HG03108 (cell line): ENCODE data around the gene ADAMTS4.

Source experiments
- ATAC-seq: cut with Tn5 transposase; IDR thresholded peaks from one replicate; pipeline ENCODE4 v1.9.1; 2021; ENCODE audit warnings: moderate library complexity; ENCODE audit not compliant: unreplicated experiment

ADAMTS4 gene

DNA sequence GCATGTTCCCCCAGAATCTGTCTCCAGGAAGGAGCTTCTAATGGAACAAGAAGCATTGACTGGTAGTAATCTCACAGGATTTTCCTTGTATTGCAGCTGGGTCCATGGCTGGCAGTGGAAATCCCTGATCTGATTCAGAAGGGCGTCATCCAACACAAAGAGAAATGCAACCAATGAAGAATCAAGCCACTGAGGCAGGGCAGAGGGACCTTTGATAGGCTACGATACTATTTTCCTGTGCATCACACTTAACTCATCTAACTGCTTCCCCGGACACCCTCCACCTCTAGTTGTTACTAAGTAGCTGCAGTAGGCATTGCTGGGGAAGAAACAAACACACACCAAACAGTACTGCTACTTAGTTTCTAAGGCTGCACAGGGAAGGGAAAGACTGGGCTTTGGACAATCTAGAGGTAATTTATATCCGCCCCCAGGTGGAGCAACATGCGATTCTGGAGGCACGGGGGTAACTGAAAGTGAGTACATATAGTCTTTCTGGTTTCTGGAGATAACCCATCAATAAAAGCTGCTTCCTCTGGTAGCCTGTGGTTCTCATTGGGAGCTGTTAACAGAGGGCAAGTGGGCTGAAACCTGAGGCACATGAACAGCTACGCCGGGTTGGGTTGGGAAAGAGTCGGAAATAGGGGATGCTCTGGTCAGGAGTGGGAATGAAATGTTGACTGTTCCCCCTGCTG is 40.4 kb downstream of the ADAMTS4 start:
- no peak for ATAC-seq

DNA sequence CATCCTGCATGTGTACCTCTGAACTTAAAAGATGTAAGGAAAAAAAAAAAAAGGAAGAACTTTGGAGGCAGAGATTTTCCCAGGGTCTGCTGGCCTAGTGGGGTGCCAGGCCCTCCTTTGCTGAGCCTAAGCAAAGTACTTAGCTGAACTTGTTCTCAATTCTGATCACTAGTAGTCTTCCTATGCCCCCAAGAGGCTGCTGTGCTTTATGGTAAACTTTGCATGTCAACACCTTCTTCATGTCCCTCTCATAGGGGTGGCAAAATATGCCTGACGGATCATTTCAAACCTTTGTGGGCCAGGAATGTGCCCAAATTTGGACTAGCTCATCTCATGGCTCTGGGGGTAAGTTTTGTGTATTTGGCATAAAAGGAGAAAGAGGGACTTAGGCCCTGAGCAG is 41.0 kb downstream of the ADAMTS4 start:
- no peak for ATAC-seq

DNA sequence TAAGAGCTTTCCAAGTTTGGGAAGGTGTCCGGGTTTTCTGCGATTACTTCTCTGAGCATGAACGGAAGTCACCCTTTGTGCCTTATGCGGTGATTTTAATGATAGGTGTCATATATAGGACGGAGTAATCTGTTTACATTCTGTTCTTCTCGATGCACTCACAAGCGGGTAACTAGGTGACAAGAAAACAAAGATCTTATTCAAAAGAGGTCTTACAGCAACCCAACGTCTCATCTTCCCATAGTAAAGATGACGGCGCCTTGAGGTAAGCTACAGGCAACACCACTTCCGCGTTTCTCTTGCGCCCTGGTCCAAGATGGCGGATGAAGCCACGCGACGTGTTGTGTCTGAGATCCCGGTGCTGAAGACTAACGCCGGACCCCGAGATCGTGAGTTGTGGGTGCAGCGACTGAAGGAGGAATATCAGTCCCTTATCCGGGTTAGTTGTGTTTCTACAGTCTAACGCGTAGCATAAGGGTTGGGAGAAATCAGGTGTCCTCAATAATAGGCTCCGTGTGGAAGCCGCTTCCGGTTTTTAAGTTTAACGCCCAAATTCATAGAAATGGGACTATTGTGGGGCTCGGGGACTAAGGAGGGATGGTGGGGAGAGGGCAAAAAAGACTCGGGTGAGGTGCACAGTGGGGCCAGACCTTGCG is 45.0 kb downstream of the ADAMTS4 start, which contains the start of gene UFC1:
Gene UFC1, plus strand, starts transcription at position 297 of the 656 bp plus-strand sequence. Its CDS starts 20 bp downstream, at position 317.
- peak; percentile 71 for ATAC-seq

DNA sequence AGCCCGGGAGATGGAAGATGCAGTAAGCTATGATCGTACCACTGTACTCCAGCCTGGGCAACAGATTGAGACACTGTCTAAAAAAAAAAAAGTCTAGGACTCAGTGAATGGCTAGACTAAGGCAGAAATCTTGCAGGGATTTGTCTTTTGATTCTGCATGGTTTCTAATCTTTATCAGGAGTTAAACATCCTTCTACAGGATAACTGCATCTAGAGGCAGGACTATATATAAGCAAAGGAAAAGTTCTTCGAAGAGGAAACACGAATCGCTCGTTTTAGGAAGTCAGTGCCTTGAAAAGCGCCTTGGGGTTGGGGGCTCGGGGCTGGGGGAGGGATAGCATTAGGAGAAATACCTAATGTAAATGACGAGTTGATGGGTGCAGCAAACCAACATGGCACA is 45.7 kb downstream of the ADAMTS4 start:
- no peak for ATAC-seq

DNA sequence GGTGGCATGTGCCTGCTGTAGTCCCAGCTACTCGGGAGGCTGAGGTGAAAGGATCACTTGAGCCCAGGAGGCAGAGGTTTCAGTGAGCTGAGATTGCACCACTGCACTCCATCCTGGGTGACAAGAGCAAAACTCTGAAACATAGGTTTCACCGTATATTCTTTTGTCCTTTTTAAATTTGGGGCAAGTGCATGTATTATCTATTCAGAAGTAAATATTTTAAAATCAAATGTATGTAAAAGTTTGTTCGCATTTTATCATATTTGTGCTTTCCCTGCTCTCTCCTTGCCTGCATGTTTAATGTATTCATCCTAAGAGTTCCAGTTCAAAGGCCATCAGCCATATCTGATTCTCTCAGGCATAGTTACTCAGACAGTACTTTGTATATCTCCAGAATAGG is 53.0 kb downstream of the ADAMTS4 start:
- no peak for ATAC-seq

DNA sequence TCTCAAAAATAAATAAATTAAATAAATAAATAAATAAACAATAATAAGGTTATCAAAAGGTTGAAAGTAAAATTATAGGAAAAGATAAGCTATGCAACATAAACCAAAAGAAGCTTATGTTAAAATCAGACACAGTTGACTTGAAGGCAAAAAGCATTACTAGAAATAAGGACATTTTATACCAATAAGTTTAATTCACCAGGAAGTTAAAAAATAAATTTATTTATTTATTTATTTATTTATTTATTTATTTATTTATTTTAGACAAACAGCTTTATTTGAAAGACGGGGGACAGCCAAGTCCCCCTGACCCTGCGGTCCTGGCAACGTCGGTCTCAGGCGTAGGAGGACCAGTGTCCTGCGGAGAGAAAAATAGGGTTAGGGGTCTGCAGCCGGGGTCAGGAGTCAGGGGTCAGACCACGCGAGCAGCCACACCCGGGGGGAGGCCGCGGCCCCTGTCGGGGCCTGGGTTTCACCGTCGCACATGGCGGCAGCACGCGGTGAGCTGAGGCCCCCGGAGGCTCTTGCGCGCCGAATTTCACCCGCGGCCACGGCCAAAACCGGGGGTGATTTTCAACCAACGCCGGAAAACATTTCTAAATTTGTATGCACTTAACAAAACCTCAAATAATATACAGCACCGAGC is 58.0 kb downstream of the ADAMTS4 start:
- ATAC-seq: no peak

DNA sequence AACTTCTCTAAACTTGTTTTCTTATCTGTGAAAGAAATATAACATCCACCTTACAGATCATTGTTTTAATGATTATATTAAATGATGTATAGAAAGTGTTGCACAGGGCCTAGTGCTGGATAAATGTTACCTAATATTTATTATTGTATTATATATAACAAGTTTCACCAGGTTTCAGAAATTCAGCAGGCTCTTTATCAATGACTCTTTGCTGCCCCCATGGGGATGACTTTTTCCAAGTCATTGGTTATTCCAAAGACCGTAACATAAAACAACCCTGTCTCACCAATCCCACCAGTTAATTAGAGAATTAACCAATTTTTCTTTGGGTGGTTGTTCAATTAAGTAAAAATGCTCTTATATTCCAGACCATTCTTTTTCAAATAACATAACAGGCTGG is 59.1 kb downstream of the ADAMTS4 start:
- no peak for ATAC-seq

DNA sequence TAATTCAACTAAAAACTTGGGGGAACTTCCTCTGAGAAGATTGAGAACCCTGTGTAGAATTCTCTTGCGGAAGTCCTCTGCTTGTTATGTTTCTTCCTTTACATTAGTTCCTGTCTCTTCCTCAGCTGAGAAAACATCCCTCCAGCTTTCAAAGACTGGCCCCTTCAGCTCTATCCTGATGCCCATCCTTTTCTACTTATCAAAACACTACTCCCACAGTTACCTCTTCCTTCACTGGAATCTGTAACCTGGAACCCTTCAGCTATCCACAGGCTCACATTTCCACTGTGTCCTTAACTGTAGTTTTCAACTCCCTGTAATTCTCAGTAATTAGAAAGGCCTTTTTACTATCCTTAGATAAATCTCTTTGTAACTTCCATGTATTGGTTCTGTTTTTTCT is 60.4 kb downstream of the ADAMTS4 start:
- no peak for ATAC-seq

DNA sequence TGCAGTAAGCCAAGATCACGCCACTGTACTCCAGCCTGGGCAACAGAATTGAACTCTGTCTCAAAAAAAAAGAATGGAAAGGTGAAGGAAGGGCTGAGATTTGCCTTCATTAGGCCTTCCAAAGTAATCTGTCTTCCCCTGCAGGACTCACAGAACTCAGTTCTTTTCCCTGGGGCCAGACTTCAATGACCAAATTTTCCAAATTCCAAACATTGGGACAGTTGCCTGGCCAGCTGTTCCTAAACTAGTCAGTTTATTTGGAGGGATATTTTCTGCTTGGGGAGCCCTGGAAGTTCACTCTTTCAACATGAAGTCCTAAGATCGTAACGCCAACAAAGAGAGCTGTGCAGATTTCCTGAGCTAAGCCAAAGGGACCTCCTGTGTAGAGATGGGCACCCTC is 61.0 kb downstream of the ADAMTS4 start:
- no peak for ATAC-seq
